ENCODE data around the gene MOK. TPM values are rescaled to one million over a fixed set of nuclear protein-coding genes. Genes with fewer than 3 reads are reported as not detected.

Gene MOK
- total RNA-seq, 2 donors from 2014 or later, result 4.8 to 6.9 TPM

GRCh38 chr14:102233081-102233480, 71.9 kb downstream of the MOK start:
- Histone ChIP-seq H3K27me3 (no peaks in the 10 kb centered on the region), H3K4me3 (no peak overlapping the region), H3K9ac (ENCODE audit: low read depth in 2 of 2, low read length in 2 of 2) (no peak overlapping the region), H3K9me3 (no peaks in the 10 kb centered on the region), H3K27ac (no peak overlapping the region), H3K36me3 (no peaks in the 10 kb centered on the region), H3K4me1 (no peaks in the 10 kb centered on the region)
- no peak for DNase-seq
- intact Hi-C loops (cut with DNase I), result no loop called here
- no peak for TF ChIP-seq CTCF (IDR thresholded peaks at IDR 0.05)

GRCh38 chr14:102232348-102232625, 72.7 kb downstream of the MOK start:
- no peak for TF ChIP-seq CTCF (IDR thresholded peaks at IDR 0.05)
- Histone ChIP-seq H3K9ac (ENCODE audit: low read depth in 2 of 2, low read length in 2 of 2) (no peak overlapping the region), H3K9me3 (no peaks in the 10 kb centered on the region), H3K4me3 (no peak overlapping the region), H3K27ac (no peak overlapping the region), H3K36me3 (no peaks in the 10 kb centered on the region), H3K27me3 (no peaks in the 10 kb centered on the region), H3K4me1 (no peaks in the 10 kb centered on the region)
- no peak for DNase-seq
- intact Hi-C loops (cut with DNase I), result no loop called here

- H3K4me3 ChIP-seq, result no peak overlapping the region
- intact Hi-C loops (cut with DNase I), result no loop called here
- no peaks in the 10 kb centered on the region for H3K4me1 ChIP-seq
- H3K27me3 ChIP-seq, result no peaks in the 10 kb centered on the region
- no peak overlapping the region for H3K9ac ChIP-seq (ENCODE audit: low read depth in 2 of 2, low read length in 2 of 2)
- H3K9me3 ChIP-seq, result no peaks in the 10 kb centered on the region
- H3K27ac ChIP-seq, result no peak overlapping the region
- no peak for TF ChIP-seq CTCF (IDR thresholded peaks at IDR 0.05)
- no peaks in the 10 kb centered on the region for H3K36me3 ChIP-seq
- DNase-seq, result no peak
Observed at GRCh38 chr14:102231476-102232347, 73.3 kb downstream of the MOK start.

- Histone ChIP-seq H3K27me3 (no peaks in the 10 kb centered on the region), H3K36me3 (no peaks in the 10 kb centered on the region), H3K27ac (no peak overlapping the region), H3K9ac (ENCODE audit: low read depth in 2 of 2, low read length in 2 of 2) (no peak overlapping the region), H3K4me1 (no peaks in the 10 kb centered on the region), H3K9me3 (no peaks in the 10 kb centered on the region), H3K4me3 (no peak overlapping the region)
- TF ChIP-seq CTCF (IDR thresholded peaks at IDR 0.05), result no peak
- DNase-seq, result no peak
- intact Hi-C loops (cut with DNase I), result no loop called here
Observed at GRCh38 chr14:102230481-102231210, 74.3 kb downstream of the MOK start.

- intact Hi-C loops (cut with DNase I), result no loop called here
- Histone ChIP-seq H3K27ac (no peak overlapping the region), H3K4me1 (no peaks in the 10 kb centered on the region), H3K4me3 (no peak overlapping the region), H3K9ac (ENCODE audit: low read depth in 2 of 2, low read length in 2 of 2) (no peak overlapping the region), H3K27me3 (no peaks in the 10 kb centered on the region), H3K9me3 (no peaks in the 10 kb centered on the region), H3K36me3 (no peaks in the 10 kb centered on the region)
- no peak for DNase-seq
- no peak for TF ChIP-seq CTCF (IDR thresholded peaks at IDR 0.05)
Observed at GRCh38 chr14:102229739-102230092, 75.2 kb downstream of the MOK start.
